Esophagus muscularis mucosa (tissue), 3 donors: Measurements from ENCODE around the gene ADD2.

Source experiments
- CTCF ChIP-seq, 3 experiments: fragments of 200-600 bp in 2 of 3; fragments of 450-650 bp in 1 of 3; sonication (generic) in 2 of 3; IDR thresholded peaks; one replicate each; pipeline ENCODE4 v1.5.1; 2017 to 2019; ENCODE audit warnings: antibody characterized with exemption in 3 of 3, mild to moderate bottlenecking in 2 of 3, moderate library complexity in 1 of 3
- POLR2AphosphoS5 ChIP-seq, 2 donors: sonication (generic); formaldehyde crosslinking; IDR thresholded peaks; one replicate each; pipeline ENCODE4 v1.6.1; 2017; ENCODE audit warnings: antibody characterized with exemption in 2 of 2

- TF ChIP-seq POLR2AphosphoS5 (IDR thresholded peaks at IDR 0.05): no peak
- TF ChIP-seq CTCF (IDR thresholded peaks at IDR 0.05): no peak
Observed at GRCh38 chr2:70607121-70607561, 160.9 kb downstream of the ADD2 start.
